ENCODE data around the gene MAGI3. TPM values are rescaled to one million over a fixed set of nuclear protein-coding genes. Genes with fewer than 3 reads are reported as not detected.

The MAGI3 gene
- total RNA-seq, 4 donors from 2014 or later = 94.3 to 180 (median 134) TPM

- peaks cover 0 to 10% (median 3%) of the 10 kb centered on the region in 4 donors for H3K36me3 ChIP-seq
- intact Hi-C loops (cut with DNase I; ENCODE audit: low total_unique reads) = no loop called here
- in situ Hi-C loops (cut with MboI; ENCODE audit: low pct_ligation_motif_present in 1 of 4, low pct_unique_long_range_greater_than_20kb in 1 of 4, low sequenced_read_pairs in 3 of 4) = no loop called here
- H3K9me3 ChIP-seq = no peaks in the 10 kb centered on the region
- H3K4me1 ChIP-seq = no peaks in the 10 kb centered on the region
- H3K27ac ChIP-seq = no peak overlapping the region
- WGBS, 2 donors (ENCODE audit: low coverage in 1 of 2) = 80 to 97% methylated on average over 1 of the region's 1 CpG
- DNase-seq = no peak
- H3K27me3 ChIP-seq = no peaks in the 10 kb centered on the region
- H3K4me3 ChIP-seq = no peak overlapping the region
- TF ChIP-seq CTCF (IDR thresholded peaks at IDR 0.05) (no peak), EP300 (IDR thresholded peaks at IDR 0.05; ENCODE audit: low read depth) (no peak), POLR2A (IDR thresholded peaks at IDR 0.05) (no peak), POLR2AphosphoS5 (IDR thresholded peaks at IDR 0.05) (no peak)
Observed at GRCh38 chr1:113581323-113581722, 191.0 kb downstream of the MAGI3 start.

GRCh38 chr1:113582084-113582483 lies 191.8 kb downstream of the MAGI3 start:
- intact Hi-C loops (cut with DNase I; ENCODE audit: low total_unique reads) (no loop called here), in situ Hi-C loops (cut with MboI; ENCODE audit: low pct_ligation_motif_present in 1 of 4, low pct_unique_long_range_greater_than_20kb in 1 of 4, low sequenced_read_pairs in 3 of 4) (no loop called here)
- no peaks in the 10 kb centered on the region for H3K27me3 ChIP-seq

GRCh38 chr1:113587475-113587874 lies 197.2 kb downstream of the MAGI3 start:
- DNase-seq = no peak
- H3K4me1 ChIP-seq = no peaks in the 10 kb centered on the region
- peaks cover 0 to 28% (median 8%) of the 10 kb centered on the region in 4 donors for H3K36me3 ChIP-seq
- no peak overlapping the region for H3K27ac ChIP-seq
- H3K27me3 ChIP-seq = no peaks in the 10 kb centered on the region
- no peak overlapping the region for H3K4me3 ChIP-seq
- 76 to 89% methylated on average over 5 of the region's 5 CpGs for WGBS, 2 donors (ENCODE audit: low coverage in 1 of 2)
- in situ Hi-C loops (cut with MboI; ENCODE audit: low pct_ligation_motif_present in 1 of 4, low pct_unique_long_range_greater_than_20kb in 1 of 4, low sequenced_read_pairs in 3 of 4) = no loop called here
- TF ChIP-seq POLR2A (IDR thresholded peaks at IDR 0.05) (no peak), EP300 (IDR thresholded peaks at IDR 0.05; ENCODE audit: low read depth) (no peak), CTCF (IDR thresholded peaks at IDR 0.05) (no peak), POLR2AphosphoS5 (IDR thresholded peaks at IDR 0.05) (no peak)
- no peaks in the 10 kb centered on the region for H3K9me3 ChIP-seq
- intact Hi-C loops (cut with DNase I; ENCODE audit: low total_unique reads) = no loop called here

More at GRCh38 chr1:113582084-113582483, 191.8 kb downstream of the MAGI3 start:
- peaks cover 0 to 12% (median 6%) of the 10 kb centered on the region in 4 donors for H3K36me3 ChIP-seq
- WGBS, 2 donors (ENCODE audit: low coverage in 1 of 2) = 57 to 90% methylated on average over 1 of the region's 1 CpG
- no peaks in the 10 kb centered on the region for H3K9me3 ChIP-seq
- no peak for DNase-seq
- no peaks in the 10 kb centered on the region for H3K4me1 ChIP-seq
- no peak overlapping the region for H3K27ac ChIP-seq
- TF ChIP-seq POLR2A (IDR thresholded peaks at IDR 0.05) (no peak), POLR2AphosphoS5 (IDR thresholded peaks at IDR 0.05) (no peak), EP300 (IDR thresholded peaks at IDR 0.05; ENCODE audit: low read depth) (no peak), CTCF (IDR thresholded peaks at IDR 0.05) (no peak)
- H3K4me3 ChIP-seq = no peak overlapping the region

- peaks cover 0 to 48% (median 23%) of the 10 kb centered on the region in 4 donors for H3K36me3 ChIP-seq
- TF ChIP-seq CTCF (IDR thresholded peaks at IDR 0.05) = no peak
- TF ChIP-seq EP300 (IDR thresholded peaks at IDR 0.05; ENCODE audit: low read depth) = no peak
- TF ChIP-seq POLR2A (IDR thresholded peaks at IDR 0.05) = no peak
- no peak for TF ChIP-seq POLR2AphosphoS5 (IDR thresholded peaks at IDR 0.05)
- no peak overlapping the region for H3K4me3 ChIP-seq
- no peak for DNase-seq
- 82 to 88% methylated on average over 1 of the region's 1 CpG for WGBS, 2 donors (ENCODE audit: low coverage in 1 of 2)
- peaks cover 0 to 5% (median 0%) of the 10 kb centered on the region in 4 donors for H3K4me1 ChIP-seq
- no peak overlapping the region for H3K27ac ChIP-seq
- intact Hi-C loops (cut with DNase I; ENCODE audit: low total_unique reads) = no loop called here
- in situ Hi-C loops (cut with MboI; ENCODE audit: low pct_ligation_motif_present in 1 of 4, low pct_unique_long_range_greater_than_20kb in 1 of 4, low sequenced_read_pairs in 3 of 4) = no loop called here
- no peaks in the 10 kb centered on the region for H3K9me3 ChIP-seq
- no peaks in the 10 kb centered on the region for H3K27me3 ChIP-seq
Observed at GRCh38 chr1:113592230-113592629, 201.9 kb downstream of the MAGI3 start.
